ENCODE data around the gene FAM50B. TPM values are rescaled to one million over a fixed set of nuclear protein-coding genes. Genes with fewer than 3 reads are reported as not detected.

The FAM50B gene
- total and polyA plus RNA-seq, 2 experiments from 2014 or later = 2.2 to 2.6 TPM

- Histone ChIP-seq H3K4me3 (no peak overlapping the region), H3K27me3 (no peaks in the 10 kb centered on the region), H3K4me1 (ENCODE audit: low read depth) (no peaks in the 10 kb centered on the region), H3K27ac (no peak overlapping the region), H3K9me3 (ENCODE audit: low read depth) (no peaks in the 10 kb centered on the region), H3K36me3 (no peaks in the 10 kb centered on the region)
- peak in 1 of 2 donors; percentile 57 for DNase-seq (ENCODE audit: low read depth in 1 of 2, low spot score in 1 of 2)
- TF ChIP-seq CTCF (IDR thresholded peaks at IDR 0.05; ENCODE audit: low read depth, low read length) = no peak
Measured at GRCh38 chr6:3868544-3868943, 19.4 kb downstream of the FAM50B start.

GRCh38 chr6:3869284-3869631, 20.1 kb downstream of the FAM50B start:
- TF ChIP-seq CTCF (IDR thresholded peaks at IDR 0.05; ENCODE audit: low read depth, low read length) = no peak
- no peaks in the 10 kb centered on the region for H3K27me3 ChIP-seq
- H3K36me3 ChIP-seq = no peaks in the 10 kb centered on the region
- no peak overlapping the region for H3K27ac ChIP-seq
- no peaks in the 10 kb centered on the region for H3K4me1 ChIP-seq (ENCODE audit: low read depth)
- no peaks in the 10 kb centered on the region for H3K9me3 ChIP-seq (ENCODE audit: low read depth)
- no peak for DNase-seq (ENCODE audit: low read depth in 1 of 2, low spot score in 1 of 2)
- no peak overlapping the region for H3K4me3 ChIP-seq

GRCh38 chr6:3869632-3870527, 20.7 kb downstream of the FAM50B start:
- H3K4me1 ChIP-seq (ENCODE audit: low read depth) = no peaks in the 10 kb centered on the region
- no peaks in the 10 kb centered on the region for H3K36me3 ChIP-seq
- no peak for DNase-seq (ENCODE audit: low read depth in 1 of 2, low spot score in 1 of 2)
- H3K4me3 ChIP-seq = no peak overlapping the region
- no peaks in the 10 kb centered on the region for H3K9me3 ChIP-seq (ENCODE audit: low read depth)
- H3K27me3 ChIP-seq = no peaks in the 10 kb centered on the region
- TF ChIP-seq CTCF (IDR thresholded peaks at IDR 0.05; ENCODE audit: low read depth, low read length) = no peak
- H3K27ac ChIP-seq = no peak overlapping the region

- Histone ChIP-seq H3K4me1 (ENCODE audit: low read depth) (no peaks in the 10 kb centered on the region), H3K36me3 (no peaks in the 10 kb centered on the region), H3K27me3 (no peaks in the 10 kb centered on the region), H3K4me3 (no peak overlapping the region), H3K27ac (no peak overlapping the region), H3K9me3 (ENCODE audit: low read depth) (no peaks in the 10 kb centered on the region)
- no peak for TF ChIP-seq CTCF (IDR thresholded peaks at IDR 0.05; ENCODE audit: low read depth, low read length)
- no peak for DNase-seq (ENCODE audit: low read depth in 1 of 2, low spot score in 1 of 2)
Measured at GRCh38 chr6:3870528-3870925, 21.4 kb downstream of the FAM50B start.

- no peaks in the 10 kb centered on the region for H3K9me3 ChIP-seq (ENCODE audit: low read depth)
- DNase-seq (ENCODE audit: low read depth in 1 of 2, low spot score in 1 of 2) = no peak
- no peak for TF ChIP-seq CTCF (IDR thresholded peaks at IDR 0.05; ENCODE audit: low read depth, low read length)
Measured at GRCh38 chr6:3871515-3871914, 22.3 kb downstream of the FAM50B start.

More at GRCh38 chr6:3871515-3871914, 22.3 kb downstream of the FAM50B start:
- Histone ChIP-seq H3K27me3 (no peaks in the 10 kb centered on the region), H3K36me3 (no peaks in the 10 kb centered on the region), H3K4me3 (no peak overlapping the region), H3K27ac (no peak overlapping the region), H3K4me1 (ENCODE audit: low read depth) (no peaks in the 10 kb centered on the region)

Data from cardiac muscle cell (in vitro differentiated cells and primary cell).